ENCODE measurements around the gene CERS6. TPM values are rescaled to one million over a fixed set of nuclear protein-coding genes. Genes with fewer than 3 reads are reported as not detected.

CERS6 gene
- total and polyA plus RNA-seq, 4 donors = 4.2 to 20.4 (median 10.1) TPM

GRCh38 chr2:168782271-168782670 is 326.2 kb downstream of the CERS6 start:
- H3K9ac ChIP-seq (ENCODE audit: low read depth in 1 of 2, low read length in 2 of 2) = no peak overlapping the region
- no peak for DNase-seq (ENCODE audit: low spot score)
- H3K4me1 ChIP-seq (ENCODE audit: control insufficient read depth in 4 of 4, insufficient read depth in 4 of 4, low read length in 3 of 4) = peaks cover 2 to 5% (median 2%) of the 10 kb centered on the region in 4 donors
- WGBS = 95% methylated on average over 4 of the region's 4 CpGs
- TF ChIP-seq FOXA1 (IDR thresholded peaks at IDR 0.05) = no peak
- no peak for TF ChIP-seq HNF4A (conservative IDR thresholded peaks at IDR 0.05)
- no peaks in the 10 kb centered on the region for H3K27me3 ChIP-seq (ENCODE audit: control insufficient read depth in 4 of 4, insufficient read depth in 4 of 4, low read length in 3 of 4)
- no peaks in the 10 kb centered on the region for H3K9me3 ChIP-seq (ENCODE audit: control insufficient read depth in 4 of 4, low read length in 3 of 4)
- H3K36me3 ChIP-seq (ENCODE audit: control insufficient read depth in 4 of 4, insufficient read depth in 3 of 4, low read depth in 1 of 4, low read length in 3 of 4) = no peaks in the 10 kb centered on the region
- H3K4me3 ChIP-seq (ENCODE audit: low read depth in 1 of 3, low read length in 3 of 3) = no peak overlapping the region
- H3K27ac ChIP-seq (ENCODE audit: low read depth in 1 of 2, low read length in 2 of 2) = no peak overlapping the region

GRCh38 chr2:168784993-168785392 is 328.9 kb downstream of the CERS6 start:
- no peaks in the 10 kb centered on the region for H3K27me3 ChIP-seq (ENCODE audit: control insufficient read depth in 4 of 4, insufficient read depth in 4 of 4, low read length in 3 of 4)
- H3K36me3 ChIP-seq (ENCODE audit: control insufficient read depth in 4 of 4, insufficient read depth in 3 of 4, low read depth in 1 of 4, low read length in 3 of 4) = no peaks in the 10 kb centered on the region
- peaks cover 2 to 5% (median 2%) of the 10 kb centered on the region in 4 donors for H3K4me1 ChIP-seq (ENCODE audit: control insufficient read depth in 4 of 4, insufficient read depth in 4 of 4, low read length in 3 of 4)
- TF ChIP-seq RXRA (IDR thresholded peaks at IDR 0.05) = peak in 1 of 2 donors; percentile 35
- peak; percentile 25 for TF ChIP-seq NR2F2 (IDR thresholded peaks at IDR 0.05)
- no peak for TF ChIP-seq RAD21 (IDR thresholded peaks at IDR 0.05)
- TF ChIP-seq ZBTB33 (IDR thresholded peaks at IDR 0.05) = no peak
- TF ChIP-seq HNF4A (conservative IDR thresholded peaks at IDR 0.05) = peak; percentile 33 to 68
- no peak overlapping the region for H3K9ac ChIP-seq (ENCODE audit: low read depth in 1 of 2, low read length in 2 of 2)
- H3K4me3 ChIP-seq (ENCODE audit: low read depth in 1 of 3, low read length in 3 of 3) = no peak overlapping the region
- no peak for DNase-seq (ENCODE audit: low spot score)
- no peaks in the 10 kb centered on the region for H3K9me3 ChIP-seq (ENCODE audit: control insufficient read depth in 4 of 4, low read length in 3 of 4)
- H3K27ac ChIP-seq (ENCODE audit: low read depth in 1 of 2, low read length in 2 of 2) = no peak overlapping the region
- 90% methylated on average over 3 of the region's 3 CpGs for WGBS

- Histone ChIP-seq H3K27ac (ENCODE audit: low read depth in 1 of 2, low read length in 2 of 2) (no peak overlapping the region), H3K36me3 (ENCODE audit: control insufficient read depth in 4 of 4, insufficient read depth in 3 of 4, low read depth in 1 of 4, low read length in 3 of 4) (no peaks in the 10 kb centered on the region), H3K9ac (ENCODE audit: low read depth in 1 of 2, low read length in 2 of 2) (no peak overlapping the region), H3K4me3 (ENCODE audit: low read depth in 1 of 3, low read length in 3 of 3) (no peak overlapping the region), H3K4me1 (ENCODE audit: control insufficient read depth in 4 of 4, insufficient read depth in 4 of 4, low read length in 3 of 4) (no peaks in the 10 kb centered on the region), H3K27me3 (ENCODE audit: control insufficient read depth in 4 of 4, insufficient read depth in 4 of 4, low read length in 3 of 4) (no peaks in the 10 kb centered on the region), H3K9me3 (ENCODE audit: control insufficient read depth in 4 of 4, low read length in 3 of 4) (no peaks in the 10 kb centered on the region)
- no peak for TF ChIP-seq HNF4A (conservative IDR thresholded peaks at IDR 0.05)
- TF ChIP-seq ZBTB33 (IDR thresholded peaks at IDR 0.05) = no peak
- no peak for TF ChIP-seq NR2F2 (IDR thresholded peaks at IDR 0.05)
- TF ChIP-seq GABPA (IDR thresholded peaks at IDR 0.05 in 1 of 2, conservative IDR thresholded peaks at IDR 0.05 in 1 of 2) = no peak
- no peak for TF ChIP-seq MAX (IDR thresholded peaks at IDR 0.05)
- no peak for TF ChIP-seq EGR1 (IDR thresholded peaks at IDR 0.05; ENCODE audit: low read depth in 2 of 2)
- no peak for TF ChIP-seq RAD21 (IDR thresholded peaks at IDR 0.05)
- no peak for TF ChIP-seq FOXA2 (IDR thresholded peaks at IDR 0.05)
- TF ChIP-seq REST (IDR thresholded peaks at IDR 0.05) = no peak
- no peak for TF ChIP-seq RXRA (IDR thresholded peaks at IDR 0.05)
- no peak for TF ChIP-seq YY1 (IDR thresholded peaks at IDR 0.05)
- no peak for TF ChIP-seq CTCF (IDR thresholded peaks at IDR 0.05; ENCODE audit: low read depth, low read length, missing input control)
- TF ChIP-seq SP1 (IDR thresholded peaks at IDR 0.05) = no peak
- TF ChIP-seq HNF4G (IDR thresholded peaks at IDR 0.05) = no peak
- no peak for TF ChIP-seq TAF1 (conservative IDR thresholded peaks at IDR 0.05)
- no peak for TF ChIP-seq JUND (IDR thresholded peaks at IDR 0.05)
- TF ChIP-seq FOXA1 (IDR thresholded peaks at IDR 0.05) = no peak
- WGBS = 91% methylated on average over 3 of the region's 3 CpGs
- no peak for DNase-seq (ENCODE audit: low spot score)
Observed at GRCh38 chr2:168787098-168787781, 331.2 kb downstream of the CERS6 start.

All from liver (tissue), 9 donors.